Breast epithelium (tissue), 3 donors: ENCODE measurements around the gene TSC1.

Experiments used
- POLR2A ChIP-seq: fragments of 450-650 bp; IDR thresholded peaks from one replicate; pipeline ENCODE4 v1.6.1; 2016; ENCODE audit warnings: antibody characterized with exemption, mild to moderate bottlenecking, moderate library complexity
- POLR2AphosphoS5 ChIP-seq, 3 donors: sonication (generic); formaldehyde crosslinking; IDR thresholded peaks; one replicate each; pipeline ENCODE4 v1.6.1; 2017; ENCODE audit warnings: antibody characterized with exemption in 3 of 3
- TF ChIP-seq, protein P1 (sequence below), 3 donors: fragments of 450-650 bp; IDR thresholded peaks; one replicate each; pipeline ENCODE4 v1.5.1; 2016 to 2017; ENCODE audit warnings: antibody characterized with exemption in 3 of 3, mild to moderate bottlenecking in 3 of 3, moderate library complexity in 3 of 3

- TF ChIP-seq, protein P1, sequence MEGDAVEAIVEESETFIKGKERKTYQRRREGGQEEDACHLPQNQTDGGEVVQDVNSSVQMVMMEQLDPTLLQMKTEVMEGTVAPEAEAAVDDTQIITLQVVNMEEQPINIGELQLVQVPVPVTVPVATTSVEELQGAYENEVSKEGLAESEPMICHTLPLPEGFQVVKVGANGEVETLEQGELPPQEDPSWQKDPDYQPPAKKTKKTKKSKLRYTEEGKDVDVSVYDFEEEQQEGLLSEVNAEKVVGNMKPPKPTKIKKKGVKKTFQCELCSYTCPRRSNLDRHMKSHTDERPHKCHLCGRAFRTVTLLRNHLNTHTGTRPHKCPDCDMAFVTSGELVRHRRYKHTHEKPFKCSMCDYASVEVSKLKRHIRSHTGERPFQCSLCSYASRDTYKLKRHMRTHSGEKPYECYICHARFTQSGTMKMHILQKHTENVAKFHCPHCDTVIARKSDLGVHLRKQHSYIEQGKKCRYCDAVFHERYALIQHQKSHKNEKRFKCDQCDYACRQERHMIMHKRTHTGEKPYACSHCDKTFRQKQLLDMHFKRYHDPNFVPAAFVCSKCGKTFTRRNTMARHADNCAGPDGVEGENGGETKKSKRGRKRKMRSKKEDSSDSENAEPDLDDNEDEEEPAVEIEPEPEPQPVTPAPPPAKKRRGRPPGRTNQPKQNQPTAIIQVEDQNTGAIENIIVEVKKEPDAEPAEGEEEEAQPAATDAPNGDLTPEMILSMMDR (IDR thresholded peaks at IDR 0.05) = no peak
- TF ChIP-seq POLR2A = no peak
- no peak for TF ChIP-seq POLR2AphosphoS5 (IDR thresholded peaks at IDR 0.05)
These were observed 16.6 kb upstream of the TSC1 start for GRCh38 chr9:132961002-132961401.
